ENCODE results near the gene SNN.

Gene SNN

GRCh38 chr16:11676799-11677198 is 8.5 kb downstream of the SNN start:
- Histone ChIP-seq H3K4me3 (replicated peaks; ENCODE audit: insufficient read depth, low read length) (no peak overlapping the region), H3K27ac (replicated peaks) (no peak overlapping the region), H3K27me3 (ENCODE audit: insufficient read depth, poor library complexity, severe bottlenecking) (no peaks in the 10 kb centered on the region)
- no peak for DNase-seq (ENCODE audit: low read depth in 1 of 2, low spot score in 1 of 2)
- TF ChIP-seq SPI1 (IDR thresholded peaks at IDR 0.05; ENCODE audit: borderline replicate concordance, low read depth): no peak
- TF ChIP-seq, protein P1, sequence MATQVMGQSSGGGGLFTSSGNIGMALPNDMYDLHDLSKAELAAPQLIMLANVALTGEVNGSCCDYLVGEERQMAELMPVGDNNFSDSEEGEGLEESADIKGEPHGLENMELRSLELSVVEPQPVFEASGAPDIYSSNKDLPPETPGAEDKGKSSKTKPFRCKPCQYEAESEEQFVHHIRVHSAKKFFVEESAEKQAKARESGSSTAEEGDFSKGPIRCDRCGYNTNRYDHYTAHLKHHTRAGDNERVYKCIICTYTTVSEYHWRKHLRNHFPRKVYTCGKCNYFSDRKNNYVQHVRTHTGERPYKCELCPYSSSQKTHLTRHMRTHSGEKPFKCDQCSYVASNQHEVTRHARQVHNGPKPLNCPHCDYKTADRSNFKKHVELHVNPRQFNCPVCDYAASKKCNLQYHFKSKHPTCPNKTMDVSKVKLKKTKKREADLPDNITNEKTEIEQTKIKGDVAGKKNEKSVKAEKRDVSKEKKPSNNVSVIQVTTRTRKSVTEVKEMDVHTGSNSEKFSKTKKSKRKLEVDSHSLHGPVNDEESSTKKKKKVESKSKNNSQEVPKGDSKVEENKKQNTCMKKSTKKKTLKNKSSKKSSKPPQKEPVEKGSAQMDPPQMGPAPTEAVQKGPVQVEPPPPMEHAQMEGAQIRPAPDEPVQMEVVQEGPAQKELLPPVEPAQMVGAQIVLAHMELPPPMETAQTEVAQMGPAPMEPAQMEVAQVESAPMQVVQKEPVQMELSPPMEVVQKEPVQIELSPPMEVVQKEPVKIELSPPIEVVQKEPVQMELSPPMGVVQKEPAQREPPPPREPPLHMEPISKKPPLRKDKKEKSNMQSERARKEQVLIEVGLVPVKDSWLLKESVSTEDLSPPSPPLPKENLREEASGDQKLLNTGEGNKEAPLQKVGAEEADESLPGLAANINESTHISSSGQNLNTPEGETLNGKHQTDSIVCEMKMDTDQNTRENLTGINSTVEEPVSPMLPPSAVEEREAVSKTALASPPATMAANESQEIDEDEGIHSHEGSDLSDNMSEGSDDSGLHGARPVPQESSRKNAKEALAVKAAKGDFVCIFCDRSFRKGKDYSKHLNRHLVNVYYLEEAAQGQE (IDR thresholded peaks at IDR 0.05; ENCODE audit: insufficient replicate concordance, low read depth): no peak
- TF ChIP-seq, protein P2, sequence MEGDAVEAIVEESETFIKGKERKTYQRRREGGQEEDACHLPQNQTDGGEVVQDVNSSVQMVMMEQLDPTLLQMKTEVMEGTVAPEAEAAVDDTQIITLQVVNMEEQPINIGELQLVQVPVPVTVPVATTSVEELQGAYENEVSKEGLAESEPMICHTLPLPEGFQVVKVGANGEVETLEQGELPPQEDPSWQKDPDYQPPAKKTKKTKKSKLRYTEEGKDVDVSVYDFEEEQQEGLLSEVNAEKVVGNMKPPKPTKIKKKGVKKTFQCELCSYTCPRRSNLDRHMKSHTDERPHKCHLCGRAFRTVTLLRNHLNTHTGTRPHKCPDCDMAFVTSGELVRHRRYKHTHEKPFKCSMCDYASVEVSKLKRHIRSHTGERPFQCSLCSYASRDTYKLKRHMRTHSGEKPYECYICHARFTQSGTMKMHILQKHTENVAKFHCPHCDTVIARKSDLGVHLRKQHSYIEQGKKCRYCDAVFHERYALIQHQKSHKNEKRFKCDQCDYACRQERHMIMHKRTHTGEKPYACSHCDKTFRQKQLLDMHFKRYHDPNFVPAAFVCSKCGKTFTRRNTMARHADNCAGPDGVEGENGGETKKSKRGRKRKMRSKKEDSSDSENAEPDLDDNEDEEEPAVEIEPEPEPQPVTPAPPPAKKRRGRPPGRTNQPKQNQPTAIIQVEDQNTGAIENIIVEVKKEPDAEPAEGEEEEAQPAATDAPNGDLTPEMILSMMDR (IDR thresholded peaks at IDR 0.05; ENCODE audit: insufficient read depth, low read length): no peak
- no peak for TF ChIP-seq GABPA (IDR thresholded peaks at IDR 0.05; ENCODE audit: low read depth)
- TF ChIP-seq POLR2AphosphoS5 (IDR thresholded peaks at IDR 0.05; ENCODE audit: low read depth): no peak

- no peak overlapping the region for H3K27ac ChIP-seq (replicated peaks)
- TF ChIP-seq, protein P2 (IDR thresholded peaks at IDR 0.05; ENCODE audit: insufficient read depth, low read length): no peak
- no peak for TF ChIP-seq GABPA (IDR thresholded peaks at IDR 0.05; ENCODE audit: low read depth)
- TF ChIP-seq SPI1 (IDR thresholded peaks at IDR 0.05; ENCODE audit: borderline replicate concordance, low read depth): no peak
- no peaks in the 10 kb centered on the region for H3K27me3 ChIP-seq (ENCODE audit: insufficient read depth, poor library complexity, severe bottlenecking)
- no peak overlapping the region for H3K4me3 ChIP-seq (replicated peaks; ENCODE audit: insufficient read depth, low read length)
- DNase-seq (ENCODE audit: low read depth in 1 of 2, low spot score in 1 of 2): no peak
Observed at GRCh38 chr16:11677451-11677951, 9.2 kb downstream of the SNN start.

- H3K27ac ChIP-seq (replicated peaks): no peak overlapping the region
- H3K4me3 ChIP-seq (replicated peaks; ENCODE audit: insufficient read depth, low read length): no peak overlapping the region
- no peaks in the 10 kb centered on the region for H3K27me3 ChIP-seq (ENCODE audit: insufficient read depth, poor library complexity, severe bottlenecking)
- no peak for DNase-seq (ENCODE audit: low read depth in 1 of 2, low spot score in 1 of 2)
- no peak for TF ChIP-seq POLR2AphosphoS5 (IDR thresholded peaks at IDR 0.05; ENCODE audit: low read depth)
- TF ChIP-seq GABPA (IDR thresholded peaks at IDR 0.05; ENCODE audit: low read depth): no peak
- no peak for TF ChIP-seq SPI1 (IDR thresholded peaks at IDR 0.05; ENCODE audit: borderline replicate concordance, low read depth)
- TF ChIP-seq, protein P1 (IDR thresholded peaks at IDR 0.05; ENCODE audit: insufficient replicate concordance, low read depth): no peak
- TF ChIP-seq, protein P2 (IDR thresholded peaks at IDR 0.05; ENCODE audit: insufficient read depth, low read length): no peak
Observed at GRCh38 chr16:11677959-11678881, 10.0 kb downstream of the SNN start.
